Ovary (tissue), 3 donors: Measurements from ENCODE around the gene TMIE.
"Not testable (repeated sequence)": the region's sequence is repeated elsewhere in the genome, so short reads cannot be mapped to it uniquely, and the experiment has no call there.

Experiments
- POLR2A ChIP-seq: fragments of 450-650 bp; IDR thresholded peaks from one replicate; pipeline ENCODE4 v1.6.1; 2017; ENCODE audit warnings: antibody characterized with exemption, mild to moderate bottlenecking, moderate library complexity
- TF ChIP-seq, protein P1 (sequence below), 3 donors: fragments of 450-650 bp in 2 of 3; fragments of 200-600 bp in 1 of 3; IDR thresholded peaks; one replicate each; pipeline versions ENCODE4 v1.5.1 to v1.8.0; 2016 to 2022; ENCODE audit warnings: antibody characterized with exemption in 3 of 3, mild to moderate bottlenecking in 1 of 3
- donor health status: DM: no; HTN: no; CAD: no.

DNA sequence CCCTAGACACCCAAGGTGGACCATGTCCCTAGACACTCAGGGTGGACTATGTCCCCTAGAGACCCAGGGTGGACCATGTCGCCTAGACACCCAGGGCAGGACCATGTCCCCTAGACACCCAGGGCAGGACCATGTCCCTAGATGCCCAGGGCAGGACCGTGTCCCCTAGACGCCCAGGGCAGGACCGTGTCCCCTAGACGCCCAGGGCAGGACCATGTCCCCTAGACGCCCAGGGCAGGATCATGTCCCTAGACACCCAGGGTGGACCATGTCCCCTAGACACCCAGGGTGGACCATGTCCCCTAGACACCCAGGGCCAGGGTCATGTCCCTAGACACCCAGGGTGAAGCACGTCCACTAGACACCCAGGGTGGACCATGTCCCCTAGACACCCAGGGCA lies 3.2 kb downstream of the TMIE start:
- TF ChIP-seq POLR2A = not testable (repeated sequence)
- TF ChIP-seq, protein P1, sequence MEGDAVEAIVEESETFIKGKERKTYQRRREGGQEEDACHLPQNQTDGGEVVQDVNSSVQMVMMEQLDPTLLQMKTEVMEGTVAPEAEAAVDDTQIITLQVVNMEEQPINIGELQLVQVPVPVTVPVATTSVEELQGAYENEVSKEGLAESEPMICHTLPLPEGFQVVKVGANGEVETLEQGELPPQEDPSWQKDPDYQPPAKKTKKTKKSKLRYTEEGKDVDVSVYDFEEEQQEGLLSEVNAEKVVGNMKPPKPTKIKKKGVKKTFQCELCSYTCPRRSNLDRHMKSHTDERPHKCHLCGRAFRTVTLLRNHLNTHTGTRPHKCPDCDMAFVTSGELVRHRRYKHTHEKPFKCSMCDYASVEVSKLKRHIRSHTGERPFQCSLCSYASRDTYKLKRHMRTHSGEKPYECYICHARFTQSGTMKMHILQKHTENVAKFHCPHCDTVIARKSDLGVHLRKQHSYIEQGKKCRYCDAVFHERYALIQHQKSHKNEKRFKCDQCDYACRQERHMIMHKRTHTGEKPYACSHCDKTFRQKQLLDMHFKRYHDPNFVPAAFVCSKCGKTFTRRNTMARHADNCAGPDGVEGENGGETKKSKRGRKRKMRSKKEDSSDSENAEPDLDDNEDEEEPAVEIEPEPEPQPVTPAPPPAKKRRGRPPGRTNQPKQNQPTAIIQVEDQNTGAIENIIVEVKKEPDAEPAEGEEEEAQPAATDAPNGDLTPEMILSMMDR (IDR thresholded peaks at IDR 0.05) = not testable (repeated sequence)
